Dermis microvascular lymphatic vessel endothelial cell (primary cell): ENCODE data around the gene OR52H1. TPM values are rescaled to one million over a fixed set of nuclear protein-coding genes. Genes with fewer than 3 reads are reported as not detected.
"Not testable (repeated sequence)": the region's sequence is repeated elsewhere in the genome, so short reads cannot be mapped to it uniquely, and the experiment has no call there.

Source experiments
- DNase-seq, 2 donors: peaks; one replicate each; pipeline versions ENCODE4 v3.0.0 to v3.0.0-alpha.2; 2010; ENCODE audit warnings: low read depth in 2 of 2
- total RNA-seq: library from RNA; depleted of rRNA; stranded (reverse); fragments of >200 nt; gene quantifications from 2 replicates; pipeline ENCODE4 v1.2.1, GENCODE V29; 2014

OR52H1 gene
- total RNA-seq = 0.13 TPM in 2 replicates

DNA sequence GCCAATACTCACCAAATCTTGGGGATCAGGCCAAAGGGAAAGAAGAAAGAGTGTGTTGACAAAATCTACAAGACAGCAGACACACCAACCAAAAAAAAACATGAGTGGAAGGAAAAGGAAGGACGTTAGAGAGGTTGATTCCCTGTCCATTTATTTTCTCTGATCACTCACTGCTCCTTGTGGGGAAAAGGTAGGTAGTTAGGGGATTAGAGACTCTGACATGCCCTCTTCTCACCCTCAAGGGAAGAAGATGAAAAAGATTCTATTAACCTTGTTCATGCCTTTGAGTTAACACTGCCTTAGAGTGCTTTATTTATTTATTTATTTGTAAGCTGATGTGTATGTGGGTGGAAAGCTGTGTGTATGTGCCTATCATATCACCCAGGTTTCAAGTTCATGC lies at the start of gene OR52H1:
Gene OR52H1, minus strand, starts transcription at position 101 of the 400 bp plus-strand sequence. CDS start 3,035 bp downstream, outside the sequence.
- no peak for DNase-seq

DNA sequence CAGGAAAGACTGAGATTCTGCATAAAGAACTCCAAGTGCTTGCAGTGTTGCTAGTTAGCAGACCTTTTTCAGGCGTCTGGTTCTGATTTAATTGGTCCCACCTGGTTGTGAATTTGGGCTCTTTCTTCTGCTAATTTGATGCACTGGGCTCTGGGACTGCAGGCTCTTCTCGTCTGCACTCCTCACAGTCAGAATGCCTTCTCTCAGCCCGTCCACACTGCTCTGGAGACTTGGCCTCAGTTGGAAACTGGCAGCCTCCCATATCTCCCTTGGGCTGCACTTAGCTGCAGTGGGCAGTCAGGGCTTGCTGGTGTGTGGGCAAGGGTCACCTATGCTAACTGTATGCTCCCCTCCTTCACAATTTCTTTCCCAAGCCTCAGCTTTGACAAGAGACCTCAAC lies 49.6 kb upstream of the OR52H1 start:
- no peak for DNase-seq

DNA sequence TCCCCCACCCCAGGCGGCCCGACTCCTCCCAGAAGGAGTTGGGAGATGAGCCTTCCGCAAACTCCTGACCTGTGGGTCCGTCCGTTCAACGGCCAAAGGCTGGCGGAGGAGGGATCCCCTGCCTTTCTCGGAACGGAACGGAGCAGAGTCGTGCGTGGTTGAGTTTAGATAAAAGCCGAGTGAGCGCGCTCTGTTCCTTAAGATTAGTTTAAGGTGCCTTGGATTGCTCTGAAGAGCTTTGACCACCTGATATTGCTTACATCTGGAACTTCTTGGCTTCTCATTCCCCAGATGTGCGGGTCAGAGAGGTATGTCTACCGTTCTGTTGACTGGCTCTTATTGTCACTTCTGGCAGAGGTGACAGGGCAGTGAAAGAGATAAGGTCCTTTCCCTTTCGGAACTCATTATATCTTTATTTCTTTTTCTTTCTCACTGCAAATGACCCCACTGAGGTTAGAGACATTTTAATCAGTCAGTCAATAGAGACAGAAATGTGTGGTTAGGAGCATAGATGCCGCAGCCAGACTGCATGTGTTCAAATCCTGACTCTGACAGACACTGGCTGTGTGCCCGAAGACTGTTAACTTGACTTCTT lies 48.4 kb upstream of the OR52H1 start, which contains the start of gene TRIM6:
Gene TRIM6, plus strand, starts transcription at position 31 of the 595 bp plus-strand sequence. Its CDS starts 261 bp downstream, at position 292.
- peak in 1 of 2 donors; percentile 41 for DNase-seq

DNA sequence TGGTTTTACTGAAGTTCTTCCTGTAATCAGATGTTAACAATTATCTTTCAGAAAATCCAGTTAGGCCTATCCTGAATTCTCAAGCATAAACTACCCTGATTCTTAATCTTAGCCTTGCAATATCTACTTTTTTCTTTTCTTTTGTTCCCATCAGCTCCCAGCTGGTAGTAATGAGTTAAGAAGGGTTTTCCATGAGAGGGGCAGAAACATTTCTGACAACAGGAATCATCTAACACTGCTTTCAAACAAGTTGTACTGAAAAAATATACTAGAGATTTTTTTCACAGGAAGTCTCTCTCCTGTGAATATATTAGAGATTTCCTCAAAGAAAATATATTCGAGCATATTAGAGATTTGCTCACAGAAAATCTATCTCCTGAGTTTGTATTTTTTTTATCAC lies 44.8 kb upstream of the OR52H1 start:
- no peak for DNase-seq

DNA sequence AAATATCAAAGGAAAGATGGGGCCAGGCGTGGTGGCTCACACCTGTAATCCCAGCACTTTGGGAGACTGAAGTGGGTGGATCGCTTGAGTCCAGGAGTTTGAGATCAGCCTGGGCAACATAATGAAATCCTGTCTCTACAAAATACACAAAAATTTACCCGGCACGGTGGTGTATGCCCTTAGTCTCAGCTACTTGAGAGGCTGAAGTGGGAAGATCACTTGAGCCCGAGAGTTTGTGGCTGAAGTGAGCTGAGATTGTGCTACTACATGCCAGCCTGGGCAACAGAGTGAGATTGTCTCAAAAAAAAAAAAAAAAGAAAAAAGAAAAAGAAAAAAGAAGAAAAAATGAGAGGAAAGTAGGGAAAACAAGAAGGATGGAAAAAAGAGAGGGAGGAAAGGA lies 44.3 kb upstream of the OR52H1 start:
- no peak for DNase-seq

DNA sequence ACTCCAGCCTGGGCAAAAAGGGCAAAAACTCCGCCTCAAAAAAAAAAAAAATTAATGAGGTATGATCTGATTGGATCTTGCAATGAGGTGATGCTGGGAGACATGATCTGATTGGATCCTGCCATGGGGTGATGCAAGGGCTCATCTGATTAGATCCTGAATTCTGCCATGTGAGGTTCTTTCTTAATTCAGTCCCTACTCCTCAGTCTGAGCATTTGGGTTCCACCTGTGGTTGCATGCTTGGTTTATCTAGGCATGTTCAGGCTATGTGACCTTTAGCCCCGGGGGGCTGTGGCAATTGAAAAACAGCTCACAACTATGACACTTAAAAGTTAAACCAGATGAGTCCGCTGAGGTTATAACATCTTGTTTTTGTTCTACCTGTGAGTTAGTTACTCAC lies 43.3 kb upstream of the OR52H1 start:
- no peak for DNase-seq

DNA sequence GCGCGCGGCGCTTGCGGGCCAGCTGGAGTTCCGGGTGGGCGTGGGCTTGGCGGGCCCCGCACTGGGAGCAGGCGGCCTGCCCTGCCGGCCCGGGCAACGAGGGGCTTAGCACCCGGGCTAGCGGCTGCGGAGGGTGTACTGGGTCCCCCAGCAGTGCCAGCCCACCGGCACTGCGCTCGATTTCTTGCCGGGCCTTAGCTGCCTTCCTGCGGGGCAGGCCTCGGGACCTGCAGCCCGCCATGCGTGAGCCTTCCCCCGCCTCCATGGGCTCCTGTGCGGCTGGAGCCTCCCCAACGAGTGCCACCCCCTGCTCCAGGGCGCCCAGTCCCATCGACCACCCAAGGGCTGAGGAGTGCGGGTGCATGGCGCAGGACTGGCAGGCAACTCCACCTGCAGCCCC lies 41.6 kb upstream of the OR52H1 start:
- not testable (repeated sequence) for DNase-seq

DNA sequence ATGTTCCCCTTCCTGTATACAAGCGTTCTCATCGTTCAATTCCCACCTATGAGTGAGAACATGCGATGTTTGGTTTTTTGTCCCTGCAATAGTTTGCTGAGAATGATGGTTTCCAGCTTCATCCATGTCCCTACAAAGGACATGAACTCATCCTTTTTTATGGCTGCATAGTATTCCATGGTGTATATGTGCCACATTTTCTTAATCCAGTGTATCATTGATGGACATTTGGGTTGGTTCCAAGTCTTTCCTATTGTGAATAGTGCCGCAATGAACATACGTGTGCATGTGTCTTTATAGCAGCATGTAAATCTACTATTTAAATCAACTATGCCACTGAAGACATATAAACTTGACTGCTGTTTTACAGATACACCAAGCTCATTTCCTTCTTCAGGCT lies 36.1 kb upstream of the OR52H1 start:
- DNase-seq = not testable (repeated sequence)

DNA sequence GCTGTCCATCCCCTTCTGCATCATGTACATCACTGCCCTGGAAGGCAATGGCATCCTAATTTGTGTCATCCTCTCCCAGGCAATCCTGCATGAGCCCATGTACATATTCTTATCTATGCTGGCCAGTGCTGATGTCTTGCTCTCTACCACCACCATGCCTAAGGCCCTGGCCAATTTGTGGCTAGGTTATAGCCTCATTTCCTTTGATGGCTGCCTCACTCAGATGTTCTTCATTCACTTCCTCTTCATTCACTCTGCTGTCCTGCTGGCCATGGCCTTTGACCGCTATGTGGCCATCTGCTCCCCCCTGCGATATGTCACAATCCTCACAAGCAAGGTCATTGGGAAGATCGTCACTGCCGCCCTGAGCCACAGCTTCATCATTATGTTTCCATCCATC lies 32.7 kb upstream of the OR52H1 start:
- no peak for DNase-seq

DNA sequence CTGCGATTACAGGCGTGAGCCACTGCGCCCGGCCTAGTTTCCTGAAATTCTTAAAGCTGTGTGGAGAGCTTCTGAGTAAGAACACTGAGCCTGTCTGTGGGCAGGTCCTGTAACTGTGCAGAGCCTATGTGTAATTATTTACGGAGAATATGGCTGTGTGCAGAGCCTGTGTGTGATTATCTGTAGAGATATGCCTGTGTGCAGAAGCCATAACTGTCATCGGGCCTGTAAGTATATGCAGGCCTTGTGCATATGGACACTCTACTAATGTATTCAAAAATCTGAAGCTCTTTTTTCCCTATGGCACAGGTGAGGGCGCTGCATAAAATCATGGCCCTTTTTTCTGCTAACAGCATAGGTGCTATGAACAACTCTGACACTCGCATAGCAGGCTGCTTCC lies 32.2 kb upstream of the OR52H1 start, which contains the start of gene OR52B6:
Gene OR52B6, plus strand, starts transcription at position 301 of the 400 bp plus-strand sequence. Its CDS starts 0 bp downstream, at position 301.
- DNase-seq = no peak

DNA sequence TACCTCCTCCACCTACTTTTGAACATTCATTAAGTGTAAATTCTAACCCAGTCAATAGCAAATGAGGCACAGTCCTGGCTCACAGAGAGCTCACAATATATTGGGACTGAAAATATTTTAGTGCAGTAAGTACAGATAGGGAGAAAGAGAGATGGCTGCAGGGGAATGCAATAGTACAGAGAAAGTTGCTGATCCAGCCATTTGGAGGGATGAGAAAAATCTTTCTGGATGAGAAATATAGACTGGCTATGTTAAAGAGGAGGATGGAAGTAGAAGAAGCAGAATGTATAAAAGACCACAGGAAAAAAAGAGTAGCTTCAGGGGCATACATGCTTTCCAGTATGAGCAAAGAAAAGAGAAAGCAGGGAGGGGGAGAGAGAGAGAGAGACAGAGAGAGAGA lies 28.8 kb upstream of the OR52H1 start:
- DNase-seq = no peak

DNA sequence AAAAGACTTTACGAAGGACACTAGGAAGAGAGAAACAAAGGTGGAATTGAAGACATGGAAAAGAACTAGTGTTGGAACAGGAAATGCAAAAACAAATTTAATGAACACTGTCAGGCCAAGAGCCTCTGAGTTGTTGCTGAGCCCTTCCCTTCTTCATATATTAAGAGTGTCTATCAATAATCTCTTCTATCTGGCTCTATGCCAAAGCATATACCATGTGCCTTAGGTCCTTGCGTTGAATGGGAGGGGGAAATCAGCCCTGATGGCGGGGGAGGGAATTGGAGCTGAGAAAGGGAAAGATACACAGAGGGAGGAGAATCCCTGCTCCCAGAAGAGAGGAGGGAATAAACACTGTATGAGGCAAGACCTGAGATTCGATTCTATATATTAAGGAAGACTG lies 26.8 kb upstream of the OR52H1 start:
- no peak for DNase-seq

DNA sequence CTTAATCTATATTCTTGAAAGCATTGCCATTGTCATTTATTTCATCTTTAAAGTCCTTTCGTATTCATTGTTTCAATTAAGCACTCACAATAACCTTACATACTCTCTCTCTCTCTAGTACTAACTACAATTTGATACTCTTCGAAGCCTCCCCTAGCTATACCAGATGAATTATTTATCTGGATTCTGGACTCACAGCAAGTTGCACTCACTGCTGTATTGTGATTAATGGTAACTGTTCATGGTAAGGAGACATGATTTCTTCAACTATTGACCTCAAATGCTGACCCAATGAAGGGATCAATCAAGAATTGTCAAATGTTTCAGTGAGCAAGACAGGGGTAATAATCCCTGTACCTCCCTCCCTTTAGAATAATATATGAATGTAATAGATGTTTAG lies 26.3 kb upstream of the OR52H1 start:
- DNase-seq = no peak

DNA sequence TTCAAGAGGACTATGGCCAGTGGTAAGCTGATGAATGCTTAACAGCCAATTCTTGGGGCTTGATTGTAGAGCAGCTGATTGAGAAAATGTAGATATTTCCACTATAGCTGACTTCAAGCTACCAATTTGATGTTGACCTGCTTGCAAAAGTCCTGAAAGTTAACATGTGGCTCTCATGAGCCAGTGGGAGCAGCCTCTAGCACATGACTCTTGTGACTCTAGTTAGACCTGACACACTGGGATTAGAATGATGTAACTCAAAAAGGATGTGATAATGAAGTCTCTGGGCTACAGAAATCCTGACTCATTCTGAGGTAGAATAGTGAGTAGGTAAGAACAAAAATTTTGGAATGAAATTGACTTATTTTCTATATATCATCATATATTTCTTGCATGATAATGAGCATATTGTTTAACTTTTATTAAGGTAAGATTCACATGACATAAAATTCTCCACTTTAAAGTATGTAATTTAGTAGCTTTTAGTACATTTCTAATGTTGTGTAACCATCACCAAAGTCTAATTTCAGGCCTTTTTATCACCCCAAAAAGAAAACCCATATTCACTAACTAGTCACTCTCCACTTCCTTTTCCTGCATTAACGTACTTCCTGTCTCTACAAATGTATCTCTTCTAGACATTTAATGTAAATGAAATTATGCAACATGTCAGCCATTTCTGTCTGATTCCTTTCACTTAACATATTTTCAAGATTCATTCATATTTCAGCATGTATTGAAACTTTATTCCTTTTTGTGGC lies 16.1 kb upstream of the OR52H1 start:
- no peak for DNase-seq

DNA sequence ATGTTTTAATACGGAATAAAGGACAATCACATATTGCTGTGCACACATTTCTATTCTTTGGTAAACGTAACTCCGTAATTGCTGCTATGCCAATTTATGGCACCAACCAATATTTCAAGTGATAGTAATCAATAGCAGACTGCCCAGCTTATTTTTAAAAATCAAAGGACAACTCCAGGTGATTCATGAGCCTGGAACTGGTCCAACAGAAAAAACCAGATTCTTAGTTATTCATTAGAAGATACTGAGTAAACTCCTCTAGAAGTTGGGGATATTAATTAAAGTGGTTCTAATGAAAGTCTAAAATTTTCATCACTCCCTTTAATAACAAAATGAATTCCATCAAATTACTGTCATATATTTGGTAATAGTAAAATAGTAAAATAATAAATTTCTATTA lies 9.4 kb upstream of the OR52H1 start:
- no peak for DNase-seq

DNA sequence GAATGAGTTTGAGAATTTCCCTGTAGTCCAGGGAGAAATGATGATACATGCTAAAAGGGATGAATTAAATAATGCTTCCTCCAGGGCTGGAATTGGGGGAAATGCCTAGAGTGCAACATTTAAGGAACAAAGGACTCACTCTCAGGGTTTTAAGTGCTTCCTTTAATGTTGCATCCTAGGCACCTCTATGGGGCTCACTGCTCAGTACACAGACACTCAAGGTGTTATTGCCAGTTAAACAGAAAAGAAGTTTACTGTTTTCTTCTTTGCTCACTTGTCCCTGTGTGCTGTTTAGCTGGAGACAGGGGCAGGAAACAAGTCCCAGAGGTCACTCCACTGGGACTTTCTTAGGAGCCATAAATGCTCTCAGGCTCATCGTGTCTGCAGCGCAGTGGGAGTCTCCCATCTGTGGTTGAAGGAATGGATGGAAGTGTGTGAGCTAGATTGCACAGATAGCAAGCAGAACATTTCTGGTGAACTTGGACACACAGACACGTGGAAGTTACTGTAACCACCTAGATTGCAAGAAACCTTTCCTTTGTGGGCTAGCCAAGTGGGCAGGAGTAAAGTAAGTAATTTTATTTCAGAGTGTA lies 8.4 kb upstream of the OR52H1 start:
- DNase-seq = no peak

DNA sequence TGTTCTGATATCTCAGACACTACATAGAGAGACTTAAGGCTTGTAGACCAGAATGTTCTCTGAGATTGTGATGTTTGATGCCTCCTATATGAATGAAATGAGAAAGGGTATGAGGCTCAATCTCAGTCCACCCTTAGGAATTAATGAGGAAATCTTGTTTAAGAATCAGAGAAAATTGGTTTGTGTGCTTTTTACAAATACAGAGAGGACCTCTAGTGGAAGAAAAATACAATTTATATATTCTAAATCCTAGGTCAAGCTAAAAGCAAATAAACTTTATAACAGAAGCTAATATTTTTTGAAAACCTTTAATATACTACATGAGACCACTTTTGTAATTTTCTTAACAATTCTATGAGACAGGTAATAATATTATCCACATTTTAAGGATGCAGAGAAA lies 5.0 kb upstream of the OR52H1 start:
- no peak for DNase-seq

DNA sequence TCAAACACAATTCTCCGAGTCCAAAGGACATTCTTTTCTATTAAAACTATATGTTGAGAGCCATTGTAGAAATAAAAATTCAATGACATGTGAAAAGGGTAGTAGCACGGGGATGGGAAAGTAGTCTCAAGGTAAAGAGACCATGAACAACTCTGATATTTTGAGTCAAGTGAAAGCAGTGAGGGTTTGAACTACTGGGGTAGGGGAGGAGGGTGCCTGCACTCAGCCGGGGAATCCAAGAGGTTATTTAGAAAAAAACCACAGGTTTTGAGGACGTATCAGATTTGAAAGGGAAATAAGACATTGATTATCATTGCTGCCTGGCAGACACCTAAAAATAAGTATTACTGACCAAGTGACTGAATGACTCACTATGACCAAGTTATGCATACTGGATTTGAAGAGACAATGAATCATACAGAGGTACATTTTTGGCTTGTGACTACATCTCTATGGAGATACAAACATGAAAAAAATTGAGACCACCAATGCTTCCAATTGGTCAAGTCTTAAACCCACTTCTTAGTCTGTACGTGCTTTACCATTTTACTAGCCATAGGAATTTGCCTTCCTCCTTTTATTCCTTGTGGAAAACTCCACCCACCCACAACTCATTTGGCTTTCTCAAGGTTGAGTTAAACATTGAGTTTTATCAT lies 2.2 kb upstream of the OR52H1 start:
- peak in 1 of 2 donors; percentile 4 for DNase-seq

DNA sequence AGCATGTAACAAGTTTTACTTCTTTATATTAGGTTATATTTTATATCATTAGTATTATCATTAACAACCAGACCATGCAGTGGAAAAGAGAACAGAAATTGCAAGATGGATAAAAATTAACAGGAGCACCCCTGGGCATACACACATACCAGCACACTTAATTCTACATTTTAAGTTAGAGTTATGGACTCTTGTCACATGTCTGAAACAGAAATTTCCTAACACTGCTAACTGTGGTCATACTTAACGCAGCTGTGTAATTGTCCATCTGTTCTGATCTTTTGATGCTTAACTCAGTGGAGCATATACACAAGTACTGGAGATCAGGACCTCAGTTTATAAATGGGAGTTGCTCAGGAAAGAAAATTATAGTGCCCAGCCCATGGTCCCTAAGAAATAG lies 358 bp downstream of the OR52H1 start:
- no peak for DNase-seq

DNA sequence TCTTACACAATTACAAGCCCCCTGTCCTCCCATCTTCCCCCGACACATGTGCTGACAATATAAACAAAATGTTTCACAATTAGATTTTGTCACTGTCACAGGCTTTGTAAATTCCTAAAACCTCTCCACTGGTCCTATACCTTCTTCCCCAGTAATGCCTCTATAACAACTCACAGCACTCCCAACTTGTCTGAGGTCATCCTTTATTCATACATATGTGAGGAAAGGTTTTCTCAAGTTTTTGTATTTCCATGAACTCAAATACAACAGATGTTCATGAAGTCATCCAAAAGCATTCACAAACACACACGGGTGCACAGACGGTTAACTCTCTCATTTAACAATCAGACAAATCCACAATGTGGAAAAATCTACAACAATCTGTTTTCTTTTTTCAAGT lies 1.9 kb downstream of the OR52H1 start:
- no peak for DNase-seq

DNA sequence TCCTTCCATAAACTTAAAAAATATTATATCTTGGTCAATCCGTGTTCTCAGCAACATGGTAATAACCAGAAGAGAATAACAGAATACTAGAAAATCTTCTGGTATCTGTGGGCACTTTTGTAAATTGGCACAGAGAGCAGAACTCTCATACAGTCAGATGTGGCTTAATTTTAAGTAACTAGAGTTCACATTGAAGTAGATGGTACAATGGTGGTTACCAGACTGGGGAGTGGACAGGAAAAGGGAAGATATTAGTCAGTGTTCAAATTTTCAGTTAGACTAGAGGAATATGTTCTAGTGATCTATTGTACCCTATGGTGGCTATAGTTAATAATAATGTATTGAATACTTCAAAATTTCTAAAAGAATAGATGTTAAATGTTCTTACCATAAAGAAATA lies 6.9 kb downstream of the OR52H1 start:
- no peak for DNase-seq

DNA sequence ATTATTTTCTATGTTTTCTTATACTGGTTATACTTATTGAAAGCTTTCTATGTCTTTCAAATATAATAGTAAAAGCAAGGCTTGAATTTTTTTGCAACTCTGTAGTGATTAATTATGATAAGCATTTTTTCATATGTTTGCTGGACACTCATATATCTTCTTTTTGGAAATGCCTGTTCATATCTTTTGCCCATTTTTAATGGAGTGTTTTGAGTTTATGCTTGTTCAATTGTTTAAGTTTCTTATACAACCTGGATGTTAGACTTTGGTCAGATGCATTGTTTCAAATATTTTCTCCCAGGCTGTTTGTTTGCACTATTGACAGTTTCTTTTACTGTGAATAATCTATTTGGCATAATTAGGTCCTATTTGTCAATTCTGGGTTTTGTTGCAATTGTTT lies 11.9 kb downstream of the OR52H1 start:
- DNase-seq = no peak
